Right hindlimb (tissue), 1 donor: ENCODE data around the gene LRRC49.
"Not testable (repeated sequence)": the region's sequence is repeated elsewhere in the genome, so short reads cannot be mapped to it uniquely, and the experiment has no call there.

Source experiments
- DNase-seq: peaks from one replicate; pipeline ENCODE4 v3.0.0-alpha.2; 2018

The LRRC49 gene, protein sequence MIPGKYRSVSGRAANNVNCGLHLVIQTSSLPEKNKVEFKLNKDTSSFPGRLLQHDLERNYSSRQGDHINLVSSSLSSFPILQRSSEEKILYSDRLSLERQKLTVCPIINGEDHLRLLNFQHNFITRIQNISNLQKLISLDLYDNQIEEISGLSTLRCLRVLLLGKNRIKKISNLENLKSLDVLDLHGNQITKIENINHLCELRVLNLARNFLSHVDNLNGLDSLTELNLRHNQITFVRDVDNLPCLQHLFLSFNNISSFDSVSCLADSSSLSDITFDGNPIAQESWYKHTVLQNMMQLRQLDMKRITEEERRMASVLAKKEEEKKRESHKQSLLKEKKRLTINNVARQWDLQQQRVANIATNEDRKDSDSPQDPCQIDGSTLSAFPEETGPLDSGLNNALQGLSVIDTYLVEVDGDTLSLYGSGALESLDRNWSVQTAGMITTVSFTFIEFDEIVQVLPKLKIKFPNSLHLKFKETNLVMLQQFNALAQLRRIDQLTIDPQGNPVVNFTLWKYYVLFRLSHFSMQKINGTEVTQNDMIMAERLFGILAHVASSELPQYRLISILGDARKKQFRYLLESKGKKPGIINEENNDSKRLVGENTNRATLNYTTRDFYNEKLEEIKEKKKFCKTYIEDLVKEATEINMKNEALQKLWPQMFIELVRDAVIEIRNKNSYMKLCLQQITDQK

DNA sequence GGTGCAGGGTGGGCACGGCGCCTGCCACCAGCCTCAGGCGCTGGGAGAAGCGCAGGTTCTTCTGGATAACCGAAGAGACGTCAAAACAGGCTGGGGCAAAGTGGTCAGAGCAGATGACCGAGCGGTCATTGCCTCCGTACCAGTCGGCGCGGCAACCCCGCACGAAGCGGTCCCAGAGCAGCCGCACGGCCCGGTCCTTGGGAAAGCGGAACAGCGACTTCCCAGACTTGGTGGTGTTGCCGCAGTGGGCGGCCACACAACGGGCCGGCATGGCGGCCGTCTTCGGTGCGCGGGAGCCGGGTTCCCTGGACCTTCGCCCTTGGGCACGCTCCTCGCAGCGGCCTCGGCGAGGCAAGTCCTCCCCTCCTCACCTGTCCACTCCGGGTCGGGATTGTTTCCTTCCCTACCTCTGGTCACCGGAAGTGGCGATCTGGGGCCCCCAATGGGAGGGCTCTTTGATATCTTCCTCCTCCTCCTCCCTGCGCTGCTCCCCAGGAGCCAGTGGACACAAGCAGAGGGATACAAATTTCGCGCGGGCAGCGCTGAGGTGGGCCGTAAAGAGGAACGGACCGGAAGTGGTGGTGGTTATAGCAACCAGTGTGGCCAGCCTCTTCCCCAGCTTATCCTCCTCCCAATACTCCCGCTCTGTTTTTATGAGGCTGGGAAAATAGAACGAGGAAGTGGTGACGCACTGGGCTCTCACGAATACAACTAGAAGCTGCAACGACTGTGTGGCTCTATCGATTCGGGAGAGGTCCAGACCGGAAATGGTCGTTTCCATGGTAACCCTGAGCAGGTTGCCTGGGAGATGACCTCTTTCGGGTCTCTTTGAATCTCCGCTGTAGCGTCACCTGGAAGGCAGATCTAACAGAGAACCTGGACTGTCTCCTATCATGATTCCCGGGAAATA lies at the start of gene LRRC49, which contains the start of gene THAP10:
TSS of gene LRRC49 (plus strand) at position 825 of the 910 bp plus-strand sequence. CDS start at position 894, 69 bp downstream.
TSS of gene THAP10 (minus strand) at position 432 of the 910 bp plus-strand sequence. CDS start at position 271, 161 bp downstream.
- peak; percentile 94 for DNase-seq

DNA sequence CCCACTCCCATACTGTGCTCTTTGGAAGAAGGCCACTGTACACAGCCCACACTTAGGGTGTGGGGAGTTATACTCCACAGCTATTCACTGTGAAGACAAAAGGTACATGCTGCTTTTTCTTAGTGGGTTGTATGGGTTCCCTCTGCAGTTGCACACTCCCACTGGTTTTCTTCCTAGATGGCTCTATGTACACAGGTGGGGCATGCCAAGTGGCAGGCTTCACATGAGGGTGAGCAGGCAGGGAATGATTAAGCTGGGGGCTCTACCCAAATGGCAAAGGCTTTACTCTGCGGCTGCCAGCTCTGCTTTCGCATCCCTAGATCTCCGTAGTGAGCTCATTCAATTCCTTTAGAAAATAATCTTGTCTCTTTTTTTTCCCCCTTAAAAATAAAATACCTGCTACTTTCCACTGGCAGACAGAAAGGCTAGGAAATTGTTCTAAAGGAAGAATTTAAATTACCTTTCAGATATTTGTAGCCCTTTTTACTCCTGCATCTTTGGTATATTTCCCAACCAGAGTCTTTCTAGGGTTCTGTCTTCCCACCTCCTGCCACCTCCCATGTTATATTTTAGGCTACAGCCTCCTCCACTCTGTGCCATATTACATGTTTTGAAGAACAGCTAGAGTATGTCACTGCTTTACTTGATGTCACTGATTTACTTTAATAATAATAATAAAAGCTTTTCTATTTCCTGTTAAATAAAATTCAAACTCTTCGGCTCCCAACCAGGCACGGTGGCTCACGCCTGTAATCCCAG lies 46.8 kb upstream of the LRRC49 start:
- DNase-seq: no peak

DNA sequence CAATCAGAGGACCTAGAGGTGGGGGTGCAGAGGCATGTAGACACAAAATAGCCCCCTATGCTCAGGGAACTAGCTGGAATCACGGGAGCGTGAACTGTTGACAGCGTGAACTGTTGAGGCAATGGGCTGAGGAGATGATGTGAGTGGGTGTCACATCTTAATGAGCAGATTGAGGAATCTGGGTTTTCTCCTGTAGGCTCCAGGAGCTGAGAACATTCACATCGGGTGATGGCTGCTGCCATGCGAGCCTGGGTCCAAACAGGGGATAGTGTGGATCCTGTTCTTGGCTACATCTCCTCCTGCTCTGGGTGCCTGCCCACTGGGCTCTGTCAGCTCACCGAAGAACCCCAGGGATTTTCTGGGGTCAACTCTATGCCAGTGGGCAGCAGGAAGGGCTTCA lies 40.7 kb upstream of the LRRC49 start:
- no peak for DNase-seq

DNA sequence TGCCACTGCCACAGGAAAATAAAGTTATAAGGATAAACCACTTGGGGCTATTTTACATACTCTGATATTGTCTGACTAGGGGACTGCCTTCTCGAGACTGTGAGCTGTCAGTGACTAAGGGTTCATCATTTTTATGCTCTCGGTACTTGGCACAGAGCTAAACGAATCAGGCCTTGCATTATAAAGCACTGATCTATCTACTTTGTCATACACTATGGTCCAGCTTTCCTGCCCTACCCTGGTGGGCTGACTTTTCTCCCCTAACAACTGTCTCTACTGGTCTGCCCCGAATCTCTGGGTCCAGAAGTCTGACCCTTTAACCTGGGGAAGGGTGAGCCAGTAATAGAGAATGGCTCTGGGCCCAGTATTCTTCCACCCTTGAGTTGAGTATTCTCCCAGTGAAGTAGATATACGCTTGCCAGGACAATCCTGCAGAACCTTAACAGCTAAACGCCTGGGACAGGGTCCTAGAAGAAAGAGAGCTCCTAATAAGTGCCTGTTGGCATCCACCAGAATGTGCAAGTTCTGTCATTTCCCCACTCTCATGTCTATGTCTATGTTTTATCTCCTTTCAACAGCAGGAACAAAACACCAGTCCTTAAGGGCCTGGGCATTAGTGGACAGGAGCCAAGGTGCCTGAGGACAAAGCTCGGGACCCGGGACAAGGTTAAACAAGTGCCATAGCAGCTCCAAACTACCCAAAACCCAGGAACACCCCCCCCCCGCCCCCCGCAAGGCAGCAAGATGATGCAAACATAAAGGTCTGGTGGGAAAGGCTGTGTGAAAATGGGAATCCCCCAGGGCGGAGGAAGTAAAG lies 39.9 kb upstream of the LRRC49 start:
- no peak for DNase-seq

DNA sequence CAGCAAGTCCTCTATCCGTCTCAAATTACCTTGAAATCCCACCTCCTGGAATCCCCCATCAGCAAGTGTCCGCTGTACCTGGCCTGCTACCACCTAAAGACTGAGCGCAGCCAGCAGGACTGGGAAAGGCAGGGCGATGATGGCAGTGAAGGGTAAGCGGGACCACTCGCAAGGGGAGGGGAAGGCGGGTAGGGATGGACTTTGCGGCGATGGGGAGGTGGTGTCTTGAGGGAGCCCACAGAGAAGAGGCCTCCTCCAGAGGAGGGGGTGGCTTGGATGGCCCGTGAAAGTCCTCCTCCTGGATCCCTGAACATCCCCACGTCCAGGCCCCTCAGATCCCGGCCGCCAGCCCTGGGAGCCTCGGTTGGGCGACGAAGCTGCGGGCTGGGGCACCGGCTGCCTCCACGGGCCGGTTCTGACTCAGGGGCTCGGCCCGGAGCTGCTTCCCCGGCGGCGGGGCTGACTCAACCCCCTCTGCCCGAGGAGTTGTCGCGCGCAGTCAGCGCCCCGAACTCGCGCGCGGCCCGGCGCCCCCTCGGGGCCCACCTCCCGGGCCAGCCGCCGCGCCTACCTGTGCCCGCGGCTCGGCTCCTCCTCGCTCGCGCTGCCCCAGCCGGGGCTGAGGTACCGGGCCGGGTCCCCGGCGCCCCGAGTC lies 39.2 kb upstream of the LRRC49 start:
- DNase-seq: peak; percentile 71

DNA sequence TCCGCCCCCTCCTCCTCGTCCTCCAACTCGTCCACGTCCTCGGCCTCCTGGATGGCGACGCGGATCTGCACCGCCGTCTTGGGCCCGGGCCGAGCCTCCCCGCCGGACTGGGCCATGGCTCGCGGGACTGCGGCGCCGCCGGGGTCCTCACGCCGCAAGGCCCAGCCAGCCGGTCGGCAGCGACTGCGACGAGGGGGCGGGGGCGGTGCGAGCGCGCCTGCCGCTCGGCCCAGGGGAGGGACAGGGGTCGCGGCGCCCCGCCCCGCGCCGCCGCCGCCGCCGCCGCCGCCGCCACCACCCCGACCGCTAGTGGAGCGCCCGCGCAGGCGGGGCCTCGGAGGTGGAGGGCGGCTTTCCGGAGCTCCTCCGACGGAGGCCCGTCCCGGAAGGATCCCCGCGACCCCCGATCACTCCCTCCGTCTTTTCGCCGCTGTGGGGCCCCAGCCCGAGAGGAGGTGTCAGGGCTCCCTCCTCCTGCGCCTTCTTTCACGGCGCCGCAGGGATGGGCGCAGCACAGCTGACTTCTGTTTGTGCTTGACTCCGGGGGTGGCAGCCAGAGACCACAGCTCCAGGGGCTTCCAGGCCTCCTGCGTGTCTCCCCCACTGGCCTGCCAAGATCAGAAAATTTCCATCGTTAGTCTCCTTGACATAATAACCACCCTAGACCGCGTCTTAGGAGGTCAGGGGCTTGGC lies 38.5 kb upstream of the LRRC49 start, which contains the start of gene LARP6:
TSS of gene LARP6 (minus strand) at position 185 of the 693 bp plus-strand sequence. CDS start at position 116, 69 bp downstream.
- peak; percentile 84 for DNase-seq

DNA sequence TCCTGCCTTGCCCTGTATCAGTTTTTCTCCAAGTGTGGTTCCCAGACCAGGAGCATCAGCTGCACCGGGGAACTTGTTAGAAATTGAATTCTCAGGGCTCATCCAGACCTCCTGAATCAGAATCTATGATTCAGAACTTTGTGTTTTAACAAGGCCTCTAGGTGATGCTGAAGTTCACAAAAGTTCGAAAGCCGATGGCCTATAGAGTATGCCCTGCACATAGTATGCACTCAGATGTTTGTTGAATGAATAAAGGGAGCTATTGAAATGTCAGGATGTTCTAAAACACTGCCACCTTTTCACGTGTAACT lies 38.0 kb upstream of the LRRC49 start:
- DNase-seq: no peak

DNA sequence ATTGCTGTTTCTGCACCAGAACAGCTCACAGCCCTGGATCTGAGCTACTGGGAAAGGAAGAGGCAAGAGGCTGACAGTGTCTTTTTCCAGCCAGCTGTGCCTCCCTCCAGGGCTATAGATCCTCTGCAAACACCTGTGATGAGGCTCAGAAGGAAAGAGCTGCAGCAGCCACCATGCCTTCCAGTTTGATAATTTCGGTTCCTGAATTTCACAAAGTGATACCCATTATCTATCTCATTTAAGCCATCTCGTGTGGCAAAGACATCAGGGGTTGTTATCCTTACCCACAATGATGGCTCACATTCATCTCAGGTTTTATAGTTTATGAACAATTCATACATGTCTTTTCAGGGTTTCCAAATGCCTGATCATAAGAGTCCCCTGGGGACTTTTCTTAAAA lies 36.9 kb upstream of the LRRC49 start:
- DNase-seq: no peak

DNA sequence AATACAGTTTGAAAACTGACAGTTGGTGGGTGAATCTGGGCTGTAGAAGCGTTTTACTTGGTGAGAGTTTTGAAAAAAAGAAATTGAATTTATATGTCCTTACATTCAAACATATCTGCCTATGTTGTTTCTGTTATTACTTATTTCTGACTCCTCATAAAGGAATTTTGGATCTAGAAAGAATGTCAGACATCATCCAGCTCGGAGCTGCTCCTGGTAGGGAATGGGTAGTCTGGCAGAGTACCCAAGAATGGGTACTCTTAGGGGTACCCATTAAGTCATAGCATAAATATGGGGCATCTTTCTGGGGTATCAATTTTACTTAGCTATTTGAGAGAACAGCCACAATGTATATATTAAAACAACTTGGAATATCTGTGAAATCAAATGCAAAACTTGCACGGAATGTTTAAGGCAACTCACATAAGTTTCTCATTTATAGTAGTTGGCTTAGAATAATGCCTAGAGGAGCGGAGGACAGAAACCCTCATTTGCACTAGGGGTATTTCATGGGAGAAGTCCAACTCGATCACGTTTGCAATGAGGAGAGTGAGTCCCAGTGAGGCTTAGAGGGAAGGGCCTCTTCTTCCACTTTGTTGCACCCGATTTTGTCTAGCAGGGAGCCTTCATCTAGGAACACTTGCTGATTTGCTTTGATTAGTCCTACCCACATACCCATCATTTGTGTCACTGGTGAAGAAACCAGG lies 36.3 kb upstream of the LRRC49 start:
- DNase-seq: no peak

DNA sequence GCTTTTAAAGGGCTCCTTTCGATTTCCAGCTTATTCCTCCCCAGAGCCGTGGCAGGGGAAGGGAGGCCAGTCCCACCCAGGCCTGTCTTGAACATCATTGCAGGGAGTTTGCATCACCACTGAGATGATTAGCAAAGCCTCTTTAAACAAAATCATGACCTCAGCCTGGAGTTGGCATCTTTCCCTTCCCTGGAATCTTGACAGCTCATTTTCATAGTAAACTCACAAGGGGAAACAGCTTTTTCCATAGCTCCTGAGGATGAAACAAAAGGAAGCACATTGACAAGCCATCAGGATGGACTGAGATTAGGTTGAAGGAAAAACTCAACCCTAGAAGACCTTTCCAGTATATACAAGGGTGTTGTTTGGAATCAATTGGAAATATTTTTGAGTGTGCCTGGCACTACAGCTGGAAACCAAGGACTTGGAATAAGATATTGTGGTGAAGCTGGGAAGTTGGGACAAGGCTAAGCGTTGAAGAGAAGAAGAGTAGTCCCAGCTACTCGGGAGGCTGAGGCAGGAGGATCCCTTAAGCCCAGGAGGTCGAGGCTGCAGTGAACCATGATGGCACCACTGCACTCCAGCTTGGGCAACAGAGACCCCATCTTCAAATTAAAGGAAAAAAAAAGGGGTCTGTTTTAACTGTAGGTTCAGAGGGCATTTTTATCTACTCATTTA lies 35.6 kb upstream of the LRRC49 start:
- DNase-seq: peak; percentile 81

DNA sequence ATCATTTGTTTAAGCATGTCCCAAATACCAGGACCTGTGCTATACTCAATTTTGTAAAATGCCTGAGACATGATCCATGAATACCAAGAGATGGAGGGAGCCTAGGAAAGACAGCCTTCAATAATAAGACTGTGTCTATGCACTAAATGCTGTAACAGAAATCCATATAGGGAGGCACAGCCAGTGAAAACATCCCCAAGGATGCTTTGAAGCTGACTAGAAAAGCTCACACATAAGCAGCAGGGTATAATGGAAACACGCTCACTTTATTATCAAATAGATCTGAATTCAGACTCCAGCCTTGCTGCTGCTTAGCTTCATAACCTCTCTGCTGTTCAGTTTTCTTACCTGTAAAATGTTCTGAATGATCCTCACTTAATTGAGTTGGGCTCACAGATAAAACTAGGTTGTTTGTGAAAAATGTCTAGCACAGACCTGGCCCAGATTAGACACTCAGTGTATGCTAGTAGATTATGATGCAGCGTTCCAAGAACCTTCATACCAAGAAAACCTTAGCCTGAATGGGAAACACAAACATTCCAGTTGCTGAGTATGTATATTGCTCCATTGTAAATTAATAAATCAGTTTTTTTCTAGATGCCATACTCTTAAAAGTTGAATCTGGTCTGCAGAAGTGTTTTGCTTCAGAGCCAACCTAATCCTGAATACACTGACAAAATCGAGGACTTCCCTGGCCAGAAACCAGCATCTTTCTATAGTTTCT lies 34.9 kb upstream of the LRRC49 start:
- no peak for DNase-seq

DNA sequence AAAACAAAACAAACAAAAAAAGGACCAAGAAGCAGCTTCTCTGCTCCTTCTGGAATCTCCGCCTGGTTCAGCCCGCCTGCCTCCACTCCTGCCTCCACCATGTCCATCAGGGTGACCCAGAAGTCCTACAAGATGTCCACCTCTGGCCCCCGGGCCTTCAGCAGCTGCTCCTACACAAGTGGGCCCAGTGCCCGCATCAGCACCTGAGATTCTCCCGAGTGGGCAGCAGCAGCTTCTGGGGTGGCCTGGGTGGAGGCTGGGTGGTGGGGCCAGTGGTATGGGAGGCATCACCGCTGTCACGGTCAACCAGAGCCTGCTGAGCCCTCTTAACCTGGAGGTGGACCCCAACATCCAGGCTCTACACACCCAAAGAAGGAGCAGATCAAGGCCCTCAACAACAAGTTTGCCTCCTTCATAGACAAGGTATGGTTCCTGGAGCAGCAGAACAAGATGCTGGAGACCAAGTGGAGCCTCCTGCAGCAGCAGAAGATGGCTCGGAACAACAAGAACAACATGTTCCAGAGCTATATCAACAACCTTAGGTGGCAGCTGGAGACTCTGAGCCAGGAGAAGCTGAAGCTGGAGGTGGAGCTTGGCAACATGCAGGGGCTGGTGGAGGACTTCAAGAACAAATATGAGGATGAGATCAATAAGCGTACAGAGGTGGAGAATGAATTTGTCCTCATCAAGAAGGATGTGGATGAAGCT lies 33.9 kb upstream of the LRRC49 start:
- DNase-seq: not testable (repeated sequence)

DNA sequence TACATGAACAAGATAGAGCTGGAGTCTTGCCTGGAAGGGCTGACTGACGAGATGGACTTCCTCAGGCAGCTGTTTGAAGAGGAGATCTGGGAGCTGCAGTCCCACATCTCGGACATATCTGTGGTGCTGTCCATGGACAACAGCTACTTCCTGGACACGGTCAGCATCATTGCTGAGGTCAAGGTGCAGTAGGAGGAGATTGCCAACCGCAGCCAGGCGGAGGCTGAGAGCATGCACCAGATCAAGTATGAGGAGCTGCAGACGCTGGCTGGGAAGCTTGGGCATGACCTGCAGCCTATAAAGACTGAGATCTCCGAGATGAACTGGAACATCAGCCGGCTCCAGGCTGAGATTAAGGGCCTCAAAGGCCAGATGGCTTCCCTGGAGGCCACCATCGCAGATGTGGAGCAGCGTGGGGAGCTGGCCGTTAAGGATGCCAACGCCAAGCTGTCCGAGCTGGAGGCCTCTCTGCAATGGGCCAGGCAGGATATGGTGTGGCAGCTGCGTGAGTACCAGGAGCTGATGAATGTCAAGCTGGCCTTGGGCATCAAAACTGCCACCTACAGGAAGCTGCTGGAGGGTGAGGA lies 33.2 kb upstream of the LRRC49 start:
- no peak for DNase-seq

DNA sequence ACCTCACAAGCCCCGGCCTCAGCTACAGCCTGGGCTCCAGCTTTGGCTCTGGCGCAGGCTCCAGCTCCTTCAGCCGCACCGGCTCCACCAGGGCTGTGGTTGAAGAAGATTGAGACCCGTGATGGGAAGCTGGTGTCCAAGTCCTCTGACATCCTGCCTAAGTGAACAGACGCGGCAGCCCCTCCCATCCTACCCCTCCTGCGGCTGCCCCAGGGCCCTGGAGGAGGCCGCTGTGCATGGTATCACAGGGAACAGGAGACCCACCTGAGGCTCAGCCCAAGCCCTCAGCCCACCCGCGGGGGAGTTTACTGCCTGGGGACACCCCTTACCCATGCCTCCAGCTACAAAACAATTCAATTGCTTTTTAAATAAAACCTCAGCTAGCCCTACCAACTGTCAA lies 32.6 kb upstream of the LRRC49 start:
- DNase-seq: no peak

DNA sequence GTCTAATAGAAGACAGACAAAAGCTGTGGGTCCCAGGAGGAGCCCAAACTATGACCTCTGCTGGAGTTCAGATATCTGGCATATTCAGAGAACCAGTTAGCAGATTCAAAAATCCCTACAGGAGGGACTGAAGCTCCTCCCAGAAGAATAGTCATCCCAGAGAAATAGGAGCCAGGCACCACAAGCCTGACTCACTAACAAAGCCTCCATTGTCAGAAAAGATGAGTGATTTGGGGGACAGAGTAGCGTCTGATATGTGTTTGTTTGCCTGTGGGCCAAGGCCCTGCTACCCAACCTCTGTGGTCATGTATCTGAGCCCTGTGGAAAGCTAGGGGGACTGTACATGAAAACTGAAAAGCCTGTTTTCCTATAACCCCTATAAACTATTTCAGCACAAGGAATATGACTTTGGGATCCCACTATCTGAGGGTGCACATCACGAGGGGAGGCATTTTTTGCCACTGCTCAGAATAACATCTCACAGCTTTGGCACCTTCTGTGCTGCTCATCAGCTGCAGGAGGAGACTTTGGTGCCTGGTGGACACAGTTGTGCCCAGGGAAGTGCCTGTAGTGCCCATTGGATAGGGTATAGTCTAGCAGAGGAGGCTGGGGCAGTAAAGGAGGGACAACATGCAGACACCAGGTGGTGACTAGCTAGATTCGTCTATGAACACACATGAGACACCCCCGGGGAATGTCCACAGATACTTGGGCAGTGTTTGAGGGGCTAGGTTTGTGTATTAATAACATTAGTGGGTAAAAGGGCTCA lies 29.0 kb upstream of the LRRC49 start:
- DNase-seq: no peak

DNA sequence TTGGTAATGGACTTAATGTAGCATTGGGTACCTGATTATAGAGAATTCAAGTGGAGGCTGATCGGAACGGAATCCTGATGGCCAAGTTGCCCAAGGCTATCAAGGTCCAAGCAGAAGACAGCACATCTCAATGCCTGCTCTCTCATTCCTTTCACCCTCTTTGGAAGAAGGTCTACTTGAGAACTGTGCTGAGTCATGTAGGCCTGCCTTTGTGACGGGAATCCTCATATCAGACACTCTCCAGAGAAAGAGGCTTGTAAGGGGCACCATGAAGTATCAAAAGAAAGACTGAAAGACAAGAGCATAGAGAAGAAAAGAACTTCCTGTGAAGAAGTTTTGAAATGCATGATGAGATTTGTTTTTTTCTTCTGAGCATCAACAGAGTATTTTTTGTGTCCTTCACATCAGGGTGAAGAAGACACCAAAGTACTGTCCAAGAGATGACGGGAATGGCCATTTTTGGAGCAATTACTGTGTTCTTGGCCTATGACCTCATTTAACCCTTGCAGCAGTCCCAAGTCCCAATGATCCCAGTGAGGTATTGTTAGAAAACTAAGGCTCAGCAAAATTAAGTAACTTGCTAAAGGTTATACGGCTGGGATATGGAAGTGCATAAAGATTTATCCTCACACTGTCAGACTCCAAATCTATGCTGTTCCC lies 25.5 kb upstream of the LRRC49 start:
- DNase-seq: no peak
